IPS-18a (cell line): Measurements from ENCODE around the gene RASGEF1B.

Experiments used
- H3K27ac ChIP-seq: one replicate; pipeline ENCODE4 v1.5.1; 2013; ENCODE audit warnings: low read length
- H3K27me3 ChIP-seq: one replicate; pipeline ENCODE4 v1.6.1; 2013; ENCODE audit warnings: mild to moderate bottlenecking, low read length; ENCODE audit not compliant: control insufficient read depth, insufficient read depth
- H3K36me3 ChIP-seq: one replicate; pipeline ENCODE4 v1.6.1; 2013; ENCODE audit warnings: low read depth, low read length; ENCODE audit not compliant: control insufficient read depth
- H3K4me1 ChIP-seq: one replicate; pipeline ENCODE4 v1.6.1; 2013; ENCODE audit warnings: low read depth, low read length; ENCODE audit not compliant: control insufficient read depth
- H3K4me3 ChIP-seq: one replicate; pipeline ENCODE4 v1.5.1; 2013; ENCODE audit warnings: low read length
- H3K9ac ChIP-seq: one replicate; pipeline ENCODE4 v1.6.1; 2013; ENCODE audit warnings: mild to moderate bottlenecking, low read length, moderate library complexity
- H3K9me3 ChIP-seq: one replicate; pipeline ENCODE4 v1.6.1; 2013; ENCODE audit warnings: low read depth, low read length; ENCODE audit not compliant: control insufficient read depth

RASGEF1B gene

DNA sequence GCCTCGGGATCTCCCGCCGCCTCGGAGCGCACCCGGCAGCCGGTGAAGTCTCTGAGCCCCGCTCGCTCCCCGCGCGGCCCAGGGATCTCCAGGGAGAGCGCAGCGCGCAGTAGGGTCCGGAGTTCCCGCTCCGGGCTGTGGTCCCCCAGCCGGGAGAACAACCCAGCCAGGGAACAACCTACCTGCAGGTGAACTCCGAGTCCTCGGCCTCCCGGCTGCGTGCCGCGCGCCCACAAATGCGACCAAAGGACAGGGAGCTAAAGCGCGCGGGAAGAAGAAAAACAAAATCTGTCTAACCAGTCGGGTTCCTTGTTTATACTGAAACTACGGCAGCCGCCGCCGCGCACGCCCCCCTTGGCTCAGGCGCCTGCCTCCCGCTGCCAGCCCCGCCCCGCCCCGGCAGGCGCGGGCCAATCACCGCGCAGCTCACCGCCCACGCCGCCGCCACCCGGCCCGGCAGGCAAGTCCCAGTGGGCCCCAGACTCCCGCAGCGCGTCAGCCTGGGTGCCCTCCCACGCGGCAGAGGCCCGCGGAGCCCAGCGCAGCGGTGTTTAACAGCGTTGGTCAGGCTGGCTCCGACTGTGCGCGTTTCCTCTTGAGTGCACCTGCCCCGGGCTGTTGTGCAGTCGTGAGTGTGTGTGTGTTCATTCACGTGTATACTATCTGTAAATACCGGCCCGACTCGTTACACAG is at the start of gene RASGEF1B:
Gene RASGEF1B, minus strand, starts transcription at position 320 of the 693 bp plus-strand sequence. CDS start 12,399 bp downstream, outside the sequence.
- Histone ChIP-seq H3K4me3 (peak within 1 kb of the TSS; percentile 89), H3K4me1 (peaks cover 25% of the 10 kb centered on the region), H3K27ac (no peak within 1 kb of the TSS), H3K36me3 (no peaks in the 10 kb centered on the region), H3K9ac (peak within 1 kb of the TSS; percentile 63), H3K27me3 (peaks cover 24% of the 10 kb centered on the region), H3K9me3 (no peaks in the 10 kb centered on the region)

DNA sequence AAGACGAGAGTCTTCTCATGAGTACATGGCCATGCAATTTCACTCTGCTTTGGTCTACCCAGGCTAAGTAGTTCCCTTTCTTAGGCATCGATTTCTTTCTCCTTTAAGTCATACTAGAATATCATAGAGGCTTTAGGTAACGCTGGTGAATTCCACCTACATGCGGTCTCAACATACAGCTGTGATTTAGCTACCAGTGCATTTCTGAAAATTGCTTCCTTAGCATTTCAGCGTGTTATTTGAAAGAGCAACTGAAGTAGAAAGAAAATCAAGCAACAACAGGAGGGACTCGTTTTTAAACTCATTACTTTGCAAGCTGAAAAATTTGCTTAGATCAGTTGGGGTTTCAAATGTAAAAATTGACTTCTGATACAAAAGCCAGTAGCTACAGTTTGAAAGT is 48.1 kb upstream of the RASGEF1B start:
- Histone ChIP-seq H3K4me1 (peaks cover 22% of the 10 kb centered on the region), H3K27me3 (no peaks in the 10 kb centered on the region), H3K36me3 (no peaks in the 10 kb centered on the region), H3K9me3 (no peaks in the 10 kb centered on the region), H3K4me3 (no peak overlapping the region), H3K9ac (no peak overlapping the region), H3K27ac (no peak overlapping the region)

GRCh38 chr4:81519427-81519773 is 47.7 kb upstream of the RASGEF1B start:
- no peak overlapping the region for H3K27ac ChIP-seq
- H3K36me3 ChIP-seq, result no peaks in the 10 kb centered on the region
- no peaks in the 10 kb centered on the region for H3K27me3 ChIP-seq
- H3K4me1 ChIP-seq, result peaks cover 22% of the 10 kb centered on the region
- H3K4me3 ChIP-seq, result no peak overlapping the region
- no peaks in the 10 kb centered on the region for H3K9me3 ChIP-seq
- H3K9ac ChIP-seq, result no peak overlapping the region

DNA sequence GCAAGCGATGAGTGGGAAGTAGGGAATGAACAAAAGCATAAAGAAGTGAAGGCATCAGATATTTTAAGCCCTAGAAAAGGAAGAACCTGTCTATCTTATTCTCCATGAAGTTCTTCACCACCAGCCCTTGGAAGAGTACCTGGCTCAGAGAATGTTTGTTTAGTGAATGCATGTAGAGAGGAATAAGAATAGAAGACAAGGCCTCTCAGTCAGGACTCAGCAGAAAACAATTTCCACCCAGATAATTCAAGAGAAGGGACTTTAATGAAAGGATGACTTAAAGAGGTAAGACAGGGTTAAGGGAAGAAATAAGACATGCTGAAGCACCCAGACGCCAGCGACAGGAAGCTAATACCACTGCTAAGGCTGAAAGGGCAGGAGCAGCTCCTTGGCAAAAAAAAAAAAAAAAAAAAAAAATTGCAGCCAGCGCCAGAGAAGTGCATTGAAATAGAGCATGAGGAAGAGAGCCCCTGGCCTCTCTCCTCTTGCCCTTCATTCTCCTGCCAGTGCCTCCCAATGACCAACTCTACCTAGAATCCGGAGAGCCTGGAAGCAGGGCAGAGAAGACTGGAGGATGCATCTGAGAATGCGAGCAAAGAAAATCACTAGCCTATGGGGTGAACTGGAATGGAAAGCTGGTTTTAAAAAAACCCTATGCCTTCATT is 47.2 kb upstream of the RASGEF1B start:
- Histone ChIP-seq H3K27ac (no peak overlapping the region), H3K4me1 (peaks cover 27% of the 10 kb centered on the region), H3K36me3 (no peaks in the 10 kb centered on the region), H3K9me3 (no peaks in the 10 kb centered on the region), H3K9ac (no peak overlapping the region), H3K27me3 (no peaks in the 10 kb centered on the region), H3K4me3 (no peak overlapping the region)

- H3K9me3 ChIP-seq, result no peaks in the 10 kb centered on the region
- H3K27me3 ChIP-seq, result no peaks in the 10 kb centered on the region
- peaks cover 50% of the 10 kb centered on the region for H3K4me1 ChIP-seq
- H3K36me3 ChIP-seq, result no peaks in the 10 kb centered on the region
- no peak overlapping the region for H3K9ac ChIP-seq
- no peak overlapping the region for H3K4me3 ChIP-seq
- H3K27ac ChIP-seq, result no peak overlapping the region
Measured at GRCh38 chr4:81516241-81516640, 44.5 kb upstream of the RASGEF1B start.

DNA sequence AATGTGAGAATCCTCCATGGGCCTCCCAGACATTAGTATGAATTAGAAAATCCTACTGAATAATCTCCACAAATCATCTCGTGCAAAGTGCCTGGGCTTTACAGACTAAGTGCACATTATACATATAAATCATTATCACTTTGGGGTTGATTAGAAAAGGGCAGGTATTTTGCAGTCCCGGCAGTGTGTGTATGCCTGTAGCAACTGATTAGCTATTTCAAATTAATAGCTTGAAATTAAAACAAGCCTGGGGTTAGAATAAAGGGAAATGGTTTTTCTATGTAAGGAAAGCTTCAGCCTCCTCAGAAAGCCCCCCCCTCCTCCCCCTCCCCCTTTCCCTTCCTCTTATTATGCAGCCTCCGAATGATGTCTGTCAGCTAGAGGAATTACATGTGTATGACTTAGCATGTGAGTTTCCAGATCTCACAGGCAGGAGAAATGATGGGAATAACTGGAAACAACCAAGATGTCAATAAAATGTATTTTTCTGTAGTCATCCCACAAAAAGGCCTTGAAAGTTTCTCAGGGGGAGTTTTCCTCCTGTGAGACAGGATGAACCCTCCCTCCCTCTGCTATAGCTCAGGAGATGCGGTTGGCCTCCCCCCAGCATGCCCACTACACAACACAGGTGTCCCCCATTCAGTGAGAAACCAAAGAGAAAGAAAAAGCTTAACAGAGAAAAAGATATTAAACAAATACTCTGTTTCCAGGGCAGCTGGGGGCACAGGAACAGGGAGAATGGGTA is 41.2 kb upstream of the RASGEF1B start:
- Histone ChIP-seq H3K27me3 (no peaks in the 10 kb centered on the region), H3K4me1 (peaks cover 37% of the 10 kb centered on the region), H3K27ac (no peak overlapping the region), H3K36me3 (no peaks in the 10 kb centered on the region), H3K9me3 (no peaks in the 10 kb centered on the region), H3K9ac (no peak overlapping the region), H3K4me3 (peak overlapping the region; percentile 18)

DNA sequence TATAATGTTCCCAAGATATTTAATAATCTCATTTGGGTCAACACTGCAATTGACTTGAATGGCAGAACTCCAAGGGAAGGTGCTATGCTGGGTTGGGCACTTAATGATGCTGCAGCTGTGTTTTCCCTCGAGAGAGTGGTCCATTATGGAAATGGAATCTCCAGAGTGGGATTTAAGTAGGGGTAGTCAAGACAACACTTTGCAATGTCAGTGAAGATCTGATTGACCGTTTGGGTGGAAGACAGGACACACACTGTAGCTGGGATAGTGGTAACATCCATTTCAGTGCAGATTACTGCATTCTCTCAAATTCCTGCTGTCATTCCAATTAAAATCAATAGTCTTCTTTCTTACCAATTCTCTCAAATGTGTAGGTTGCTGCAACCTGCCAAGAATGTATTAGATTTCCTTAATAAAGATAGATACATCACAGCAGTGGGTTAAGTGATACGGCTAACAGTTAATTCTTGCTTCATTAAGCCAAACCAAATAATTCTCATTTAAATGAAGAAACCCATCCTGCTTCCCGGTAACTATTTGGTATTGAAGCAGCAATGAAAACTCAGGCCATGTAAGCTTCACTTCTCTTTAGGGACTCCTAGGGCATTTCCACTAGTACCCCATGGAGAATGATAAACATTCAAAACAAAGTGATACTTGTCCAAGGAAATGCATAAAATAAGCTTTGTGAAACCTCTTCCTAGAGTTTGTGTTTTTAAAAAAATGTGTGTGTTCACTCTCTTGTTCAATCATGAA is 40.5 kb upstream of the RASGEF1B start:
- H3K27ac ChIP-seq, result no peak overlapping the region
- no peak overlapping the region for H3K9ac ChIP-seq
- H3K9me3 ChIP-seq, result no peaks in the 10 kb centered on the region
- H3K4me3 ChIP-seq, result peak overlapping the region; percentile 18
- no peaks in the 10 kb centered on the region for H3K36me3 ChIP-seq
- H3K4me1 ChIP-seq, result peaks cover 34% of the 10 kb centered on the region
- H3K27me3 ChIP-seq, result no peaks in the 10 kb centered on the region

DNA sequence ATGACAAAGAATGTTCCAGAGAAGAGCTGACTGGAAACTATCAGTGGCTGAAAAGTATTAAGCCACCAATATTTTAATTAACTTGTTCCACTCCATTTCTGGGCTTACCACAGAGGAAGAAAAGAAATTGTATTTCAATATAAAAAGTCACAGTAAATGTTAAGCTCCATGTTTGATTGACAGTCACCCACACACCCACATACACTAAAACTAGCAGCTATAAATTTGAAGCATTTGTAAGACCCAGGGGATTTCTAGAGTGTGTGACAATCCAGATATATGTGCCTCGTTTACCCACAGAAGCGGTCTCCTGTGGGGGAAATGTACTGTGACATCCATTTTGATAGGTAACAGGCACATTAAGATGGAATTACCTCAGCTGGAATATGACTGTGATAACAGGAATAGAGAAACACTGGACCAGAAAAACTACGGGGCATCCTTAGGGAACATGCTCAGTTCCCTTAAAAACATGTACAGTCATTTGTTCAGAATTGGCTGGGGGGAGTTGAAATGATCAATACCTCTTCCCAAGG is 39.0 kb upstream of the RASGEF1B start:
- no peaks in the 10 kb centered on the region for H3K9me3 ChIP-seq
- H3K9ac ChIP-seq, result no peak overlapping the region
- no peaks in the 10 kb centered on the region for H3K27me3 ChIP-seq
- H3K27ac ChIP-seq, result no peak overlapping the region
- H3K36me3 ChIP-seq, result no peaks in the 10 kb centered on the region
- H3K4me1 ChIP-seq, result peaks cover 34% of the 10 kb centered on the region
- no peak overlapping the region for H3K4me3 ChIP-seq

- Histone ChIP-seq H3K4me3 (no peak overlapping the region), H3K36me3 (no peaks in the 10 kb centered on the region), H3K27ac (no peak overlapping the region), H3K4me1 (peaks cover 34% of the 10 kb centered on the region), H3K9ac (no peak overlapping the region), H3K27me3 (no peaks in the 10 kb centered on the region), H3K9me3 (no peaks in the 10 kb centered on the region)
Measured at GRCh38 chr4:81509822-81510221, 38.1 kb upstream of the RASGEF1B start.

- no peaks in the 10 kb centered on the region for H3K36me3 ChIP-seq
- H3K9me3 ChIP-seq, result no peaks in the 10 kb centered on the region
- no peaks in the 10 kb centered on the region for H3K27me3 ChIP-seq
- peaks cover 33% of the 10 kb centered on the region for H3K4me1 ChIP-seq
- no peak overlapping the region for H3K9ac ChIP-seq
- H3K4me3 ChIP-seq, result no peak overlapping the region
- no peak overlapping the region for H3K27ac ChIP-seq
Measured at GRCh38 chr4:81509191-81509590, 37.5 kb upstream of the RASGEF1B start.
